Mesothelial cell of epicardium (in vitro differentiated cells): Measurements from ENCODE around the gene RELA. TPM values are rescaled to one million over a fixed set of nuclear protein-coding genes. Genes with fewer than 3 reads are reported as not detected.
"Not testable (repeated sequence)": the region's sequence is repeated elsewhere in the genome, so short reads cannot be mapped to it uniquely, and the experiment has no call there.

Experiments used
- DNase-seq, 2 experiments: peaks; one replicate each; pipeline ENCODE4 v3.0.0; 2021; ENCODE audit warnings: low spot score in 2 of 2; ENCODE audit not compliant: unreplicated experiment in 2 of 2
- H3K27ac Mint-ChIP-seq: 2 replicates; pipeline ENCODE4 v1.8.0; 2021; ENCODE audit warnings: mixed read lengths
- H3K27me3 Mint-ChIP-seq: 2 replicates; pipeline ENCODE4 v1.8.0; 2021; ENCODE audit warnings: low read depth, mixed read lengths
- H3K36me3 Mint-ChIP-seq: 2 replicates; pipeline ENCODE4 v1.8.0; 2021; ENCODE audit warnings: mixed read lengths
- H3K4me1 Mint-ChIP-seq: 2 replicates; pipeline ENCODE4 v1.8.0; 2021; ENCODE audit warnings: mixed read lengths
- H3K4me3 Mint-ChIP-seq: 2 replicates; pipeline ENCODE4 v1.8.0; 2021; ENCODE audit warnings: mild to moderate bottlenecking, moderate library complexity, mixed read lengths
- H3K9me3 Mint-ChIP-seq: 2 replicates; pipeline ENCODE4 v1.8.0; 2021; ENCODE audit warnings: mixed read lengths
- CTCF ChIP-seq: fragments of 200-600 bp; sonication (generic); IDR thresholded peaks from one replicate; pipeline ENCODE4 v1.5.0; 2021; ENCODE audit warnings: antibody characterized with exemption; ENCODE audit not compliant: unreplicated experiment
- total RNA-seq: library from RNA; stranded (reverse); gene quantifications from 3 replicates; pipeline ENCODE4 v1.2.1, GENCODE V29; 2021

The RELA gene
- total RNA-seq, 1 donor from 2014 or later: 96.8 TPM

GRCh38 chr11:65696802-65697552 is 34.3 kb upstream of the RELA start:
- peaks cover 9% of the 10 kb centered on the region for H3K9me3 Mint-ChIP-seq
- no peak overlapping the region for H3K27ac Mint-ChIP-seq
- no peak for DNase-seq
- peaks cover 21% of the 10 kb centered on the region for H3K27me3 Mint-ChIP-seq
- H3K36me3 Mint-ChIP-seq: no peaks in the 10 kb centered on the region
- no peak overlapping the region for H3K4me3 Mint-ChIP-seq
- no peak for TF ChIP-seq CTCF
- peaks cover 2% of the 10 kb centered on the region for H3K4me1 Mint-ChIP-seq

- H3K4me1 Mint-ChIP-seq: peaks cover 2% of the 10 kb centered on the region
These were observed 32.9 kb upstream of the RELA start for GRCh38 chr11:65695459-65696241.

GRCh38 chr11:65692367-65692766 is 29.7 kb upstream of the RELA start:
- Mint-ChIP-seq H3K4me3 (no peak overlapping the region), H3K27ac (no peak overlapping the region), H3K4me1 (peaks cover 2% of the 10 kb centered on the region), H3K36me3 (no peaks in the 10 kb centered on the region), H3K9me3 (no peaks in the 10 kb centered on the region), H3K27me3 (peaks cover 2% of the 10 kb centered on the region)
- TF ChIP-seq CTCF: no peak
- no peak for DNase-seq

More at GRCh38 chr11:65695459-65696241, 32.9 kb upstream of the RELA start:
- Mint-ChIP-seq H3K27me3 (peaks cover 18% of the 10 kb centered on the region), H3K27ac (no peak overlapping the region), H3K4me3 (no peak overlapping the region), H3K36me3 (no peaks in the 10 kb centered on the region), H3K9me3 (peaks cover 9% of the 10 kb centered on the region)
- no peak for TF ChIP-seq CTCF
- DNase-seq: no peak

- H3K36me3 Mint-ChIP-seq, H3K9me3 Mint-ChIP-seq, H3K4me1 Mint-ChIP-seq, H3K27ac Mint-ChIP-seq, H3K4me3 Mint-ChIP-seq, H3K27me3 Mint-ChIP-seq, DNase-seq: not testable (repeated sequence)
These were observed 29.1 kb upstream of the RELA start for GRCh38 chr11:65691847-65692246.

- no peak for DNase-seq
- no peak overlapping the region for H3K27ac Mint-ChIP-seq
- TF ChIP-seq CTCF: no peak
- H3K4me3 Mint-ChIP-seq: no peak overlapping the region
- no peaks in the 10 kb centered on the region for H3K4me1 Mint-ChIP-seq
- no peaks in the 10 kb centered on the region for H3K36me3 Mint-ChIP-seq
- peaks cover 19% of the 10 kb centered on the region for H3K27me3 Mint-ChIP-seq
- no peaks in the 10 kb centered on the region for H3K9me3 Mint-ChIP-seq
These were observed 23.3 kb upstream of the RELA start for GRCh38 chr11:65685981-65686380.

- peaks cover 19% of the 10 kb centered on the region for H3K27me3 Mint-ChIP-seq
These were observed 20.8 kb upstream of the RELA start for GRCh38 chr11:65683480-65683879.

More at GRCh38 chr11:65683480-65683879, 20.8 kb upstream of the RELA start:
- not testable (repeated sequence) for DNase-seq, H3K4me1 Mint-ChIP-seq, H3K9me3 Mint-ChIP-seq, H3K27ac Mint-ChIP-seq, H3K4me3 Mint-ChIP-seq, H3K36me3 Mint-ChIP-seq
